ENCODE measurements around the gene PARK7. TPM values are rescaled to one million over a fixed set of nuclear protein-coding genes. Genes with fewer than 3 reads are reported as not detected.

PARK7 gene
- total and polyA plus RNA-seq, 2 experiments from 2014 or later, result 178 to 679 TPM

GRCh38 chr1:8011923-8012858 is 50.7 kb downstream of the PARK7 start:
- Histone ChIP-seq H3F3A (replicated peaks; ENCODE audit: low read depth) (peaks cover 16% of the 10 kb centered on the region), H3K79me2 (replicated peaks; ENCODE audit: insufficient read depth) (peaks cover 52% of the 10 kb centered on the region), H3K4me1 (ENCODE audit: insufficient read depth) (peaks cover 20% of the 10 kb centered on the region), H3K27me3 (ENCODE audit: insufficient read depth) (no peaks in the 10 kb centered on the region), H3K4me3 (no peak overlapping the region), H3K36me3 (ENCODE audit: insufficient read depth) (peaks cover 29% of the 10 kb centered on the region), H4K20me1 (replicated peaks; ENCODE audit: insufficient read depth) (peaks cover 24% of the 10 kb centered on the region), H3K4me2 (no peak overlapping the region), H2AFZ (no peak overlapping the region), H3K27ac (ENCODE audit: low read depth) (no peak overlapping the region), H3K9me2 (ENCODE audit: insufficient read depth) (no peaks in the 10 kb centered on the region)
- H3K36me3 Mint-ChIP-seq (ENCODE audit: low read depth), result peaks cover 47% of the 10 kb centered on the region
- no peaks in the 10 kb centered on the region for H3K9me3 Mint-ChIP-seq
- TF ChIP-seq ETS1 (IDR thresholded peaks at IDR 0.05) (no peak), POLR2AphosphoS5 (IDR thresholded peaks at IDR 0.05; ENCODE audit: low read depth) (no peak)
- peaks cover 23% of the 10 kb centered on the region; the same call in 2 of the 3 replicates for H3K4me1 Mint-ChIP-seq
- H3K27ac Mint-ChIP-seq, result no peak overlapping the region
- H3K4me3 Mint-ChIP-seq, result no peak overlapping the region
- no peak for ATAC-seq
- no peak for DNase-seq (ENCODE audit: low spot score)
- no peaks in the 10 kb centered on the region for H3K27me3 Mint-ChIP-seq (ENCODE audit: insufficient read depth, low read depth, poor library complexity)

GRCh38 chr1:8012955-8013354 is 51.4 kb downstream of the PARK7 start:
- no peak for ATAC-seq
- H2AFZ ChIP-seq, result no peak overlapping the region
- Mint-ChIP-seq H3K9me3 (no peaks in the 10 kb centered on the region), H3K4me3 (no peak overlapping the region), H3K4me1 (peaks cover 29% of the 10 kb centered on the region), H3K36me3 (ENCODE audit: low read depth) (peaks cover 47% of the 10 kb centered on the region), H3K27ac (no peak overlapping the region), H3K27me3 (ENCODE audit: insufficient read depth, low read depth, poor library complexity) (no peaks in the 10 kb centered on the region)
- H3K27me3 ChIP-seq (ENCODE audit: insufficient read depth), result no peaks in the 10 kb centered on the region
- peaks cover 27% of the 10 kb centered on the region for H4K20me1 ChIP-seq (replicated peaks; ENCODE audit: insufficient read depth)
- no peak for DNase-seq (ENCODE audit: low spot score)
- peaks cover 28% of the 10 kb centered on the region for H3K4me1 ChIP-seq (ENCODE audit: insufficient read depth)
- H3K79me2 ChIP-seq (replicated peaks; ENCODE audit: insufficient read depth), result peaks cover 60% of the 10 kb centered on the region
- peak overlapping the region; percentile 72 for H3K27ac ChIP-seq (ENCODE audit: low read depth)
- H3F3A ChIP-seq (replicated peaks; ENCODE audit: low read depth), result peaks cover 16% of the 10 kb centered on the region
- H3K4me2 ChIP-seq, result no peak overlapping the region
- H3K9me2 ChIP-seq (ENCODE audit: insufficient read depth), result no peaks in the 10 kb centered on the region
- H3K36me3 ChIP-seq (ENCODE audit: insufficient read depth), result peaks cover 29% of the 10 kb centered on the region
- no peak overlapping the region for H3K4me3 ChIP-seq
- TF ChIP-seq POLR2AphosphoS5 (IDR thresholded peaks at IDR 0.05; ENCODE audit: low read depth), result no peak
- TF ChIP-seq ZNF462 (CRISPR knock-in tag; IDR thresholded peaks at IDR 0.05), result no peak
- TF ChIP-seq STAT1 (IDR thresholded peaks at IDR 0.05; ENCODE audit: unreplicated experiment), result no peak
- no peak for TF ChIP-seq ZNF114 (CRISPR knock-in tag; IDR thresholded peaks at IDR 0.05)
- no peak for TF ChIP-seq EZH2 (IDR thresholded peaks at IDR 0.05; ENCODE audit: low read depth, unreplicated experiment)
- no peak for TF ChIP-seq CTCF (conservative IDR thresholded peaks at IDR 0.05; ENCODE audit: low read depth in 2 of 2)
- no peak for TF ChIP-seq EZH2phosphoT487 (IDR thresholded peaks at IDR 0.05; ENCODE audit: unreplicated experiment)
- no peak for TF ChIP-seq ETS1 (IDR thresholded peaks at IDR 0.05)

All from GM23338 (cell line).